GM23338 (cell line): Measurements from ENCODE around the gene ADAMTS17. TPM values are rescaled to one million over a fixed set of nuclear protein-coding genes. Genes with fewer than 3 reads are reported as not detected.

Experiments
- ATAC-seq: fragments of 200-7000 bp; cut with Tn5 transposase; 3 replicates; pipeline ENCODE4 v1.9.1; 2020
- DNase-seq: peaks from one replicate; pipeline ENCODE4 v3.0.0-alpha.2; 2015; ENCODE audit warnings: low spot score
- H2AFZ ChIP-seq: fragments of 200-600 bp; sonication (generic); 2 replicates; pipeline ENCODE4 v1.8.0; 2016; ENCODE audit warnings: antibody characterized with exemption, mild to moderate bottlenecking, moderate library complexity
- H3F3A ChIP-seq: fragments of 200-600 bp; sonication (generic); replicated peaks from 2 replicates; pipeline ENCODE4 v1.8.0; 2017; ENCODE audit warnings: antibody characterized with exemption, mixed run types, low read depth
- H3K27ac ChIP-seq: fragments of 200-600 bp; sonication (generic); 2 replicates; pipeline ENCODE4 v1.6.1; 2016; ENCODE audit warnings: low read depth
- H3K27me3 ChIP-seq: fragments of 200-600 bp; sonication (generic); 2 replicates; pipeline ENCODE4 v1.8.0; 2016; ENCODE audit warnings: mild to moderate bottlenecking, mixed run types, moderate library complexity; ENCODE audit not compliant: insufficient read depth
- H3K36me3 ChIP-seq: fragments of 200-600 bp; sonication (generic); 2 replicates; pipeline ENCODE4 v1.8.0; 2016; ENCODE audit warnings: mild to moderate bottlenecking; ENCODE audit not compliant: insufficient read depth
- H3K4me1 ChIP-seq: fragments of 200-600 bp; sonication (generic); 2 replicates; pipeline ENCODE4 v1.8.0; 2016; ENCODE audit warnings: mild to moderate bottlenecking, moderate library complexity; ENCODE audit not compliant: insufficient read depth
- H3K4me2 ChIP-seq: fragments of 200-600 bp; sonication (generic); 2 replicates; pipeline ENCODE4 v1.7.1; 2017; ENCODE audit warnings: mixed run types
- H3K4me3 ChIP-seq: fragments of 200-600 bp; sonication (generic); 2 replicates; pipeline ENCODE4 v1.6.1; 2016; ENCODE audit warnings: mixed run types
- H3K79me2 ChIP-seq: fragments of 200-600 bp; sonication (generic); replicated peaks from 2 replicates; pipeline ENCODE4 v1.8.0; 2017; ENCODE audit warnings: mild to moderate bottlenecking; ENCODE audit not compliant: insufficient read depth
- H3K9me2 ChIP-seq: fragments of 200-600 bp; sonication (generic); 2 replicates; pipeline ENCODE4 v1.8.0; 2017; ENCODE audit not compliant: insufficient read depth
- H4K20me1 ChIP-seq: fragments of 200-600 bp; sonication (generic); replicated peaks from 2 replicates; pipeline ENCODE4 v1.8.0; 2017; ENCODE audit warnings: mild to moderate bottlenecking; ENCODE audit not compliant: insufficient read depth
- H3K27ac Mint-ChIP-seq: 2 replicates; pipeline ENCODE4 v1.8.0; 2020; ENCODE audit warnings: inconsistent platforms, mild to moderate bottlenecking, moderate library complexity, mixed read lengths
- H3K27me3 Mint-ChIP-seq: 3 replicates; pipeline ENCODE4 v1.8.0; 2022; ENCODE audit warnings: low read depth, mild to moderate bottlenecking, moderate library complexity, mixed read lengths, inconsistent platforms; ENCODE audit not compliant: insufficient read depth, poor library complexity
- H3K36me3 Mint-ChIP-seq: 3 replicates; pipeline ENCODE4 v1.8.0; 2021; ENCODE audit warnings: low read depth, mild to moderate bottlenecking, inconsistent platforms, moderate library complexity, mixed read lengths
- H3K4me1 Mint-ChIP-seq: 3 replicates; pipeline ENCODE4 v1.8.0; 2020; ENCODE audit warnings: mild to moderate bottlenecking, inconsistent platforms, mixed read lengths
- H3K4me3 Mint-ChIP-seq: 3 replicates; pipeline ENCODE4 v1.8.0; 2021; ENCODE audit warnings: moderate library complexity, mild to moderate bottlenecking, inconsistent platforms, mixed read lengths
- H3K9me3 Mint-ChIP-seq: 3 replicates; pipeline ENCODE4 v1.8.0; 2020; ENCODE audit warnings: moderate library complexity, mild to moderate bottlenecking, inconsistent platforms, mixed read lengths
- CREB1 ChIP-seq: fragments of 250-450 bp; sonication (Bioruptor Pico); IDR thresholded peaks from 2 replicates; pipeline ENCODE4 v1.5.0; 2020; ENCODE audit warnings: low read depth, mild to moderate bottlenecking, moderate library complexity
- EZH2 ChIP-seq: fragments of 200-600 bp; sonication (generic); IDR thresholded peaks from one replicate; pipeline ENCODE4 v1.8.0; 2017; ENCODE audit warnings: antibody characterized with exemption, mild to moderate bottlenecking, low read depth; ENCODE audit not compliant: unreplicated experiment
- EZH2phosphoT487 ChIP-seq: fragments of 200-600 bp; sonication (generic); IDR thresholded peaks from one replicate; pipeline ENCODE4 v1.8.1; 2018; ENCODE audit warnings: antibody characterized with exemption; ENCODE audit not compliant: unreplicated experiment
- JUNB ChIP-seq: IDR thresholded peaks from one replicate; pipeline ENCODE4 v1.6.1; 2016; ENCODE audit warnings: antibody characterized with exemption; ENCODE audit not compliant: unreplicated experiment
- NANOG ChIP-seq: IDR thresholded peaks from 2 replicates; pipeline ENCODE4 v1.6.1; 2016; ENCODE audit warnings: antibody characterized with exemption, borderline replicate concordance
- POLR2AphosphoS5 ChIP-seq: IDR thresholded peaks from 2 replicates; pipeline ENCODE4 v1.6.1; 2016; ENCODE audit warnings: antibody characterized with exemption, low read depth
- STAT1 ChIP-seq: IDR thresholded peaks from one replicate; pipeline ENCODE4 v1.6.1; 2016; ENCODE audit warnings: antibody characterized with exemption; ENCODE audit not compliant: unreplicated experiment
- ZNF114 ChIP-seq: fragments of 250-450 bp; sonication (Bioruptor Pico); IDR thresholded peaks from 2 replicates; pipeline ENCODE4 v1.5.0; 2020; ENCODE audit warnings: mild to moderate bottlenecking, moderate library complexity
- ZNF331 ChIP-seq: fragments of 250-450 bp; sonication (Bioruptor Pico); IDR thresholded peaks from 2 replicates; pipeline ENCODE4 v1.5.0; 2020; ENCODE audit warnings: low read depth, mild to moderate bottlenecking, moderate library complexity
- polyA plus RNA-seq: library from polyadenylated mRNA; unstranded; fragments of >200 nt; fragmentation: Nextera tagmentation; extraction: Ambion mirVana; gene quantifications from 2 replicates; pipeline ENCODE4 v1.2.1, GENCODE V29; 2016
- total RNA-seq: library from RNA; depleted of rRNA; stranded (reverse); fragments of >200 nt; shearing (Covaris generic); gene quantifications from 2 replicates; pipeline ENCODE4 v1.2.3, GENCODE V29; 2014
- TF ChIP-seq, protein P1 (sequence below): IDR thresholded peaks from one replicate; pipeline ENCODE4 v1.6.1; 2018; ENCODE audit warnings: antibody characterized with exemption; ENCODE audit not compliant: unreplicated experiment
- TF ChIP-seq, protein P2 (sequence below): fragments of 250-450 bp; sonication (Bioruptor Pico); IDR thresholded peaks from 2 replicates; pipeline ENCODE4 v1.5.0; 2020; ENCODE audit warnings: mild to moderate bottlenecking, moderate library complexity
- TF ChIP-seq, protein P3 (sequence below), 2 experiments: fragments of 200-600 bp in 1 of 2; sonication (generic) in 1 of 2; conservative IDR thresholded peaks; 2 replicates each; pipeline versions ENCODE4 v1.5.1 to v1.6.1; 2016 to 2017; ENCODE audit warnings: antibody characterized with exemption in 2 of 2, low read depth in 2 of 2, mild to moderate bottlenecking in 2 of 2, moderate library complexity in 1 of 2
- TF ChIP-seq, protein P4 (sequence below): IDR thresholded peaks from 2 replicates; pipeline ENCODE4 v1.6.1; 2016; ENCODE audit warnings: antibody characterized with exemption

ADAMTS17 gene
- total and polyA plus RNA-seq, 2 experiments from 2014 or later, result 0.60 to 3.8 TPM

DNA sequence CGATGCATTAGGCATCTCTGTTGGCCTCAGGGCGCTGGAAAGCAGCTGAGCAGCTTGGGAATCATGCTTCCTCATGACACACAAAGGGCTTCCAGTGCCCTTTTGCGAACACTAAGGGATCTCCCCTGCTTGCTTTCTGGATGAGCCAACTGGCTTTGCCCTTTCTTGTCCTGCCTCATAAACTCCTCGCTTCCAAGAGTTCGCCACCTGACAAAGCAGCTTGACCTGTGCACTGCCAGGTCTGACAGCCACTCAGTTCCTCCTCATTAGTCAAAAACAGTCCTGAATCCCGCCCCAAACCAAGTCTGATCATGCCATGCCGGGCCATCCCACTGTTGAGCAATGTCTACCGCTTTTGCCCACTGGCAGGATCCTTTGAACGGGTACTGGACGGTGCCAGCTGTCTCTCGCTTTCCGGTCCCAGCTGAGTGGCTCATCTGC lies 343.1 kb downstream of the ADAMTS17 start:
- Histone ChIP-seq H3K27me3 (no peaks in the 10 kb centered on the region), H3K27ac (no peak overlapping the region), H3K9me2 (no peaks in the 10 kb centered on the region), H3K4me2 (no peak overlapping the region), H4K20me1 (no peaks in the 10 kb centered on the region), H2AFZ (no peak overlapping the region), H3K4me1 (peaks cover 24% of the 10 kb centered on the region), H3F3A (no peaks in the 10 kb centered on the region), H3K79me2 (no peaks in the 10 kb centered on the region), H3K36me3 (no peaks in the 10 kb centered on the region), H3K4me3 (no peak overlapping the region)
- H3K36me3 Mint-ChIP-seq, result no peaks in the 10 kb centered on the region
- no peaks in the 10 kb centered on the region for H3K9me3 Mint-ChIP-seq
- peaks cover 8% of the 10 kb centered on the region for H3K27me3 Mint-ChIP-seq
- no peak overlapping the region for H3K27ac Mint-ChIP-seq
- ATAC-seq (no peak), DNase-seq (no peak)
- H3K4me1 Mint-ChIP-seq, result peaks cover 36% of the 10 kb centered on the region
- TF ChIP-seq POLR2AphosphoS5 (no peak), STAT1 (no peak), ZNF114 (CRISPR knock-in tag) (no peak), JUNB (no peak), ZNF331 (CRISPR knock-in tag) (no peak), EZH2phosphoT487 (no peak), EZH2 (no peak), CREB1 (no peak), NANOG (no peak)
- TF ChIP-seq, protein P1, sequence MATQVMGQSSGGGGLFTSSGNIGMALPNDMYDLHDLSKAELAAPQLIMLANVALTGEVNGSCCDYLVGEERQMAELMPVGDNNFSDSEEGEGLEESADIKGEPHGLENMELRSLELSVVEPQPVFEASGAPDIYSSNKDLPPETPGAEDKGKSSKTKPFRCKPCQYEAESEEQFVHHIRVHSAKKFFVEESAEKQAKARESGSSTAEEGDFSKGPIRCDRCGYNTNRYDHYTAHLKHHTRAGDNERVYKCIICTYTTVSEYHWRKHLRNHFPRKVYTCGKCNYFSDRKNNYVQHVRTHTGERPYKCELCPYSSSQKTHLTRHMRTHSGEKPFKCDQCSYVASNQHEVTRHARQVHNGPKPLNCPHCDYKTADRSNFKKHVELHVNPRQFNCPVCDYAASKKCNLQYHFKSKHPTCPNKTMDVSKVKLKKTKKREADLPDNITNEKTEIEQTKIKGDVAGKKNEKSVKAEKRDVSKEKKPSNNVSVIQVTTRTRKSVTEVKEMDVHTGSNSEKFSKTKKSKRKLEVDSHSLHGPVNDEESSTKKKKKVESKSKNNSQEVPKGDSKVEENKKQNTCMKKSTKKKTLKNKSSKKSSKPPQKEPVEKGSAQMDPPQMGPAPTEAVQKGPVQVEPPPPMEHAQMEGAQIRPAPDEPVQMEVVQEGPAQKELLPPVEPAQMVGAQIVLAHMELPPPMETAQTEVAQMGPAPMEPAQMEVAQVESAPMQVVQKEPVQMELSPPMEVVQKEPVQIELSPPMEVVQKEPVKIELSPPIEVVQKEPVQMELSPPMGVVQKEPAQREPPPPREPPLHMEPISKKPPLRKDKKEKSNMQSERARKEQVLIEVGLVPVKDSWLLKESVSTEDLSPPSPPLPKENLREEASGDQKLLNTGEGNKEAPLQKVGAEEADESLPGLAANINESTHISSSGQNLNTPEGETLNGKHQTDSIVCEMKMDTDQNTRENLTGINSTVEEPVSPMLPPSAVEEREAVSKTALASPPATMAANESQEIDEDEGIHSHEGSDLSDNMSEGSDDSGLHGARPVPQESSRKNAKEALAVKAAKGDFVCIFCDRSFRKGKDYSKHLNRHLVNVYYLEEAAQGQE, result no peak
- TF ChIP-seq, protein P2, sequence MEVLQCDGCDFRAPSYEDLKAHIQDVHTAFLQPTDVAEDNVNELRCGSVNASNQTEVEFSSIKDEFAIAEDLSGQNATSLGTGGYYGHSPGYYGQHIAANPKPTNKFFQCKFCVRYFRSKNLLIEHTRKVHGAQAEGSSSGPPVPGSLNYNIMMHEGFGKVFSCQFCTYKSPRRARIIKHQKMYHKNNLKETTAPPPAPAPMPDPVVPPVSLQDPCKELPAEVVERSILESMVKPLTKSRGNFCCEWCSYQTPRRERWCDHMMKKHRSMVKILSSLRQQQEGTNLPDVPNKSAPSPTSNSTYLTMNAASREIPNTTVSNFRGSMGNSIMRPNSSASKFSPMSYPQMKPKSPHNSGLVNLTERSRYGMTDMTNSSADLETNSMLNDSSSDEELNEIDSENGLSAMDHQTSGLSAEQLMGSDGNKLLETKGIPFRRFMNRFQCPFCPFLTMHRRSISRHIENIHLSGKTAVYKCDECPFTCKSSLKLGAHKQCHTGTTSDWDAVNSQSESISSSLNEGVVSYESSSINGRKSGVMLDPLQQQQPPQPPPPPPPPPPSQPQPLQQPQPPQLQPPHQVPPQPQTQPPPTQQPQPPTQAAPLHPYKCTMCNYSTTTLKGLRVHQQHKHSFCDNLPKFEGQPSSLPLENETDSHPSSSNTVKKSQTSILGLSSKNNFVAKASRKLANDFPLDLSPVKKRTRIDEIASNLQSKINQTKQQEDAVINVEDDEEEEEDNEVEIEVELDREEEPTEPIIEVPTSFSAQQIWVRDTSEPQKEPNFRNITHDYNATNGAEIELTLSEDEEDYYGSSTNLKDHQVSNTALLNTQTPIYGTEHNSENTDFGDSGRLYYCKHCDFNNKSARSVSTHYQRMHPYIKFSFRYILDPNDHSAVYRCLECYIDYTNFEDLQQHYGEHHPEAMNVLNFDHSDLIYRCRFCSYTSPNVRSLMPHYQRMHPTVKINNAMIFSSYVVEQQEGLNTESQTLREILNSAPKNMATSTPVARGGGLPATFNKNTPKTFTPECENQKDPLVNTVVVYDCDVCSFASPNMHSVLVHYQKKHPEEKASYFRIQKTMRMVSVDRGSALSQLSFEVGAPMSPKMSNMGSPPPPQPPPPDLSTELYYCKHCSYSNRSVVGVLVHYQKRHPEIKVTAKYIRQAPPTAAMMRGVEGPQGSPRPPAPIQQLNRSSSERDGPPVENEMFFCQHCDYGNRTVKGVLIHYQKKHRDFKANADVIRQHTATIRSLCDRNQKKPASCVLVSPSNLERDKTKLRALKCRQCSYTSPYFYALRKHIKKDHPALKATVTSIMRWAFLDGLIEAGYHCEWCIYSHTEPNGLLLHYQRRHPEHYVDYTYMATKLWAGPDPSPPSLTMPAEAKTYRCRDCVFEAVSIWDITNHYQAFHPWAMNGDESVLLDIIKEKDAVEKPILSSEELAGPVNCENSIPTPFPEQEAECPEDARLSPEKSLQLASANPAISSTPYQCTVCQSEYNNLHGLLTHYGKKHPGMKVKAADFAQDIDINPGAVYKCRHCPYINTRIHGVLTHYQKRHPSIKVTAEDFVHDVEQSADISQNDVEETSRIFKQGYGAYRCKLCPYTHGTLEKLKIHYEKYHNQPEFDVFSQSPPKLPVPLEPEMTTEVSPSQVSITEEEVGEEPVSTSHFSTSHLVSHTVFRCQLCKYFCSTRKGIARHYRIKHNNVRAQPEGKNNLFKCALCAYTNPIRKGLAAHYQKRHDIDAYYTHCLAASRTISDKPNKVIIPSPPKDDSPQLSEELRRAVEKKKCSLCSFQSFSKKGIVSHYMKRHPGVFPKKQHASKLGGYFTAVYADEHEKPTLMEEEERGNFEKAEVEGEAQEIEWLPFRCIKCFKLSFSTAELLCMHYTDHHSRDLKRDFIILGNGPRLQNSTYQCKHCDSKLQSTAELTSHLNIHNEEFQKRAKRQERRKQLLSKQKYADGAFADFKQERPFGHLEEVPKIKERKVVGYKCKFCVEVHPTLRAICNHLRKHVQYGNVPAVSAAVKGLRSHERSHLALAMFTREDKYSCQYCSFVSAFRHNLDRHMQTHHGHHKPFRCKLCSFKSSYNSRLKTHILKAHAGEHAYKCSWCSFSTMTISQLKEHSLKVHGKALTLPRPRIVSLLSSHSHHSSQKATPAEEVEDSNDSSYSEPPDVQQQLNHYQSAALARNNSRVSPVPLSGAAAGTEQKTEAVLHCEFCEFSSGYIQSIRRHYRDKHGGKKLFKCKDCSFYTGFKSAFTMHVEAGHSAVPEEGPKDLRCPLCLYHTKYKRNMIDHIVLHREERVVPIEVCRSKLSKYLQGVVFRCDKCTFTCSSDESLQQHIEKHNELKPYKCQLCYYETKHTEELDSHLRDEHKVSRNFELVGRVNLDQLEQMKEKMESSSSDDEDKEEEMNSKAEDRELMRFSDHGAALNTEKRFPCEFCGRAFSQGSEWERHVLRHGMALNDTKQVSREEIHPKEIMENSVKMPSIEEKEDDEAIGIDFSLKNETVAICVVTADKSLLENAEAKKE (CRISPR knock-in tag), result no peak
- TF ChIP-seq, protein P3, sequence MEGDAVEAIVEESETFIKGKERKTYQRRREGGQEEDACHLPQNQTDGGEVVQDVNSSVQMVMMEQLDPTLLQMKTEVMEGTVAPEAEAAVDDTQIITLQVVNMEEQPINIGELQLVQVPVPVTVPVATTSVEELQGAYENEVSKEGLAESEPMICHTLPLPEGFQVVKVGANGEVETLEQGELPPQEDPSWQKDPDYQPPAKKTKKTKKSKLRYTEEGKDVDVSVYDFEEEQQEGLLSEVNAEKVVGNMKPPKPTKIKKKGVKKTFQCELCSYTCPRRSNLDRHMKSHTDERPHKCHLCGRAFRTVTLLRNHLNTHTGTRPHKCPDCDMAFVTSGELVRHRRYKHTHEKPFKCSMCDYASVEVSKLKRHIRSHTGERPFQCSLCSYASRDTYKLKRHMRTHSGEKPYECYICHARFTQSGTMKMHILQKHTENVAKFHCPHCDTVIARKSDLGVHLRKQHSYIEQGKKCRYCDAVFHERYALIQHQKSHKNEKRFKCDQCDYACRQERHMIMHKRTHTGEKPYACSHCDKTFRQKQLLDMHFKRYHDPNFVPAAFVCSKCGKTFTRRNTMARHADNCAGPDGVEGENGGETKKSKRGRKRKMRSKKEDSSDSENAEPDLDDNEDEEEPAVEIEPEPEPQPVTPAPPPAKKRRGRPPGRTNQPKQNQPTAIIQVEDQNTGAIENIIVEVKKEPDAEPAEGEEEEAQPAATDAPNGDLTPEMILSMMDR (conservative IDR thresholded peaks at IDR 0.05; ENCODE audit: low read depth in 2 of 2), result no peak
- TF ChIP-seq, protein P4, sequence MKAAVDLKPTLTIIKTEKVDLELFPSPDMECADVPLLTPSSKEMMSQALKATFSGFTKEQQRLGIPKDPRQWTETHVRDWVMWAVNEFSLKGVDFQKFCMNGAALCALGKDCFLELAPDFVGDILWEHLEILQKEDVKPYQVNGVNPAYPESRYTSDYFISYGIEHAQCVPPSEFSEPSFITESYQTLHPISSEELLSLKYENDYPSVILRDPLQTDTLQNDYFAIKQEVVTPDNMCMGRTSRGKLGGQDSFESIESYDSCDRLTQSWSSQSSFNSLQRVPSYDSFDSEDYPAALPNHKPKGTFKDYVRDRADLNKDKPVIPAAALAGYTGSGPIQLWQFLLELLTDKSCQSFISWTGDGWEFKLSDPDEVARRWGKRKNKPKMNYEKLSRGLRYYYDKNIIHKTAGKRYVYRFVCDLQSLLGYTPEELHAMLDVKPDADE, result no peak
- H3K4me3 Mint-ChIP-seq, result no peak overlapping the region
